ENCODE measurements around the gene TUBGCP5. TPM values are rescaled to one million over a fixed set of nuclear protein-coding genes. Genes with fewer than 3 reads are reported as not detected.

Gene TUBGCP5
- total and polyA plus RNA-seq, 7 donors = 3.0 to 32.3 (median 18.1) TPM

DNA sequence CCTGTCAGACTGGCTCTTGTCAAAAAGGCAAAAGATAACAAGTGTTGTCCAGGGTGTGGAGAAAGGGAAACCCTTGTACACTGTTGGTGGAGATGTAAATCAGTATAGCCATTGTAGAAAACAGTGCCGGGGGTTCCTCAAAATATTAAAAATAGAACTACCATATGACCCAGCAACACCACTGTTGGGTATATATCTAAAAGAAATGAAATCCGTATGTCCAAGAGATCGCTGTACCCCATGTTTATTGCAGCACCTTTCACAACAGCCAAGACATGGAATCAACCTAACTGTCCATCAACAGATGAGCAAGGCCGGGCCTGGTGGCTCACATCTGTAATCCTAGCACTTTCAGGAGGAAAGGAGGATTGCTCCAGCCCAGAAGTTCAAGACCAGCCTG lies 65.4 kb downstream of the TUBGCP5 start:
- TF ChIP-seq EP300 (IDR thresholded peaks at IDR 0.05) (no peak), POLR2AphosphoS5 (IDR thresholded peaks at IDR 0.05) (no peak)
- TF ChIP-seq, protein P1, sequence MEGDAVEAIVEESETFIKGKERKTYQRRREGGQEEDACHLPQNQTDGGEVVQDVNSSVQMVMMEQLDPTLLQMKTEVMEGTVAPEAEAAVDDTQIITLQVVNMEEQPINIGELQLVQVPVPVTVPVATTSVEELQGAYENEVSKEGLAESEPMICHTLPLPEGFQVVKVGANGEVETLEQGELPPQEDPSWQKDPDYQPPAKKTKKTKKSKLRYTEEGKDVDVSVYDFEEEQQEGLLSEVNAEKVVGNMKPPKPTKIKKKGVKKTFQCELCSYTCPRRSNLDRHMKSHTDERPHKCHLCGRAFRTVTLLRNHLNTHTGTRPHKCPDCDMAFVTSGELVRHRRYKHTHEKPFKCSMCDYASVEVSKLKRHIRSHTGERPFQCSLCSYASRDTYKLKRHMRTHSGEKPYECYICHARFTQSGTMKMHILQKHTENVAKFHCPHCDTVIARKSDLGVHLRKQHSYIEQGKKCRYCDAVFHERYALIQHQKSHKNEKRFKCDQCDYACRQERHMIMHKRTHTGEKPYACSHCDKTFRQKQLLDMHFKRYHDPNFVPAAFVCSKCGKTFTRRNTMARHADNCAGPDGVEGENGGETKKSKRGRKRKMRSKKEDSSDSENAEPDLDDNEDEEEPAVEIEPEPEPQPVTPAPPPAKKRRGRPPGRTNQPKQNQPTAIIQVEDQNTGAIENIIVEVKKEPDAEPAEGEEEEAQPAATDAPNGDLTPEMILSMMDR (IDR thresholded peaks at IDR 0.05) = no peak
- Histone ChIP-seq H3K27ac (no peak overlapping the region), H3K4me3 (no peak overlapping the region), H3K36me3 (no peaks in the 10 kb centered on the region), H3K4me1 (peaks cover 0 to 16% (median 9%) of the 10 kb centered on the region in 4 donors), H3K9me3 (no peaks in the 10 kb centered on the region), H3K27me3 (no peaks in the 10 kb centered on the region)
- 87 to 95% methylated on average over 4 of the region's 4 CpGs for WGBS, 2 donors
- DNase-seq = peak; percentile 21
- intact Hi-C loops (cut with DNase I) = loop anchor here (10.0 kb wide), 1 partner anchor 61 kb away; the partner anchor contains the start of gene TUBGCP5

DNA sequence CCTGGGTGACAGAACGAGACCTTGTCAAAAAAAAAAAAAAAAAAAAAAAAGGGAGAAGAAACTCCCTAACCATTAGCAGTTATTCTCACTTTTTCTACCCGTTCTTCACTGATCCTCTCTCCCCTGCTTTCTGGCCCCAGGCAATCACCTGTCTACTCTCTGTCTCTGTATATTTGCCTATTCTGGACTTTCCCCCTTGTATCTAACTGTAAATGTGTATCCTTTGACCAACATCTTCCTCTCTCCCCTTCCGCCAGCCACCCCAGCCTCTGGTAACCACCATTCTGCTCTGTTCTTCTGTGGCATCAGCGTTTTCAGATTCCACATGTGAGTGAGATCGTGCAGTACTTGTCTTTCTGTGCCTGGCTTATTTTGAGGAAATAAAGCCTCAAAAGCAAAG lies 66.1 kb downstream of the TUBGCP5 start:
- 38 to 44% methylated on average over 5 of the region's 5 CpGs for WGBS, 2 donors

DNA sequence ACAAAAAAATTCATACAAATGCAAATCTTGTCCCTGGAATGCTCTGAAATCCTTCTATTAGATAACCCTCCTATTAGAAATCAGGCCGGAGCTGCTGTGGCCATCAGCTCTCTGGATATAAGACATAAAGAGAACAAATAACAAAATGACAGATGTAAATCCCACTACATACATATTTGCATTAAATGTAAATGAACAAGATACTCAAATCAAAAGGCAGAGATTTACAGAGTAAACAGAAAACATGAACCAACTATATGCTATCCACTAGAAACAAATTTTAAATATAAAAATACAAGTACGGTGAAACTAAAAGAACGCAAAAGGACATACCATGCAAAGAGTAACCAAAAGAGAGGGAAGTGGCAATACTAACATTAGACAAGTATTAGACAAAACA lies 69.9 kb downstream of the TUBGCP5 start:
- Histone ChIP-seq H3K9me3 (no peaks in the 10 kb centered on the region), H3K27me3 (no peaks in the 10 kb centered on the region), H3K27ac (no peak overlapping the region), H3K4me3 (no peak overlapping the region), H3K4me1 (peaks cover 0 to 44% (median 21%) of the 10 kb centered on the region in 4 donors), H3K36me3 (no peaks in the 10 kb centered on the region)
- intact Hi-C loops (cut with DNase I) = no loop called here
- TF ChIP-seq POLR2A (IDR thresholded peaks at IDR 0.05) (no peak), EP300 (IDR thresholded peaks at IDR 0.05) (no peak), POLR2AphosphoS5 (IDR thresholded peaks at IDR 0.05) (no peak)
- TF ChIP-seq, protein P1 (IDR thresholded peaks at IDR 0.05) = no peak
- 98% methylated on average over 3 of the region's 3 CpGs for WGBS, 2 donors
- no peak for DNase-seq

More for the DNA sequence above, 66.1 kb downstream of the TUBGCP5 start:
- Histone ChIP-seq H3K27ac (no peak overlapping the region), H3K36me3 (no peaks in the 10 kb centered on the region), H3K4me1 (peaks cover 0 to 16% (median 10%) of the 10 kb centered on the region in 4 donors), H3K4me3 (no peak overlapping the region), H3K9me3 (no peaks in the 10 kb centered on the region), H3K27me3 (no peaks in the 10 kb centered on the region)
- TF ChIP-seq POLR2AphosphoS5 (IDR thresholded peaks at IDR 0.05) = no peak
- no peak for TF ChIP-seq POLR2A (IDR thresholded peaks at IDR 0.05)
- no peak for TF ChIP-seq EP300 (IDR thresholded peaks at IDR 0.05)
- TF ChIP-seq, protein P1 (IDR thresholded peaks at IDR 0.05) = no peak
- peak; percentile 36 for DNase-seq
- intact Hi-C loops (cut with DNase I) = loop anchor here (10.0 kb wide), 1 partner anchor 62 kb away; the partner anchor contains the start of gene TUBGCP5

DNA sequence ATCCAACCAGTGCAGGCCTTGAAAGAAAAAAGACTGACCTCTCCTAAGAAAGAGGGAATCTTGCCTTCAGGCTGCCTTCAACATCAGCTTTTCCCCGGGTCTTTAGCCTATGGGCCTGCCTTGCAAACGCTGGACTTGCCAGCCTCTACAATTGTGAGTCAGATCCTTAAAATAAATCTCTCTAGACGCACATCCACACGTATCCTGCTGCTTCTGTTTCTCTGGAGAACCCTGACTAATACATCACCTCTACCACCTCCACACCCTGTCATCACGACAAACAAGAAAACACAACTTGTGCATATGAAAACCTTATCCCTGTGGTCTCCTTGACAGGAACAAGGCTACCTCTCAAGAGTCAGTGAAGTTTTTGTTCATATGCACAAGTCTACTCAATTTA lies 71.0 kb downstream of the TUBGCP5 start:
- no peaks in the 10 kb centered on the region for H3K36me3 ChIP-seq
- DNase-seq = peak; percentile 29
- intact Hi-C loops (cut with DNase I) = no loop called here
- no peaks in the 10 kb centered on the region for H3K9me3 ChIP-seq
- WGBS, 2 donors = 68 to 78% methylated on average over 5 of the region's 5 CpGs
- peaks cover 0 to 52% (median 32%) of the 10 kb centered on the region in 4 donors for H3K4me1 ChIP-seq
- peak overlapping the region in 1 of 4 donors; percentile 54 for H3K27ac ChIP-seq
- H3K27me3 ChIP-seq = no peaks in the 10 kb centered on the region
- H3K4me3 ChIP-seq = no peak overlapping the region
- no peak for TF ChIP-seq EP300 (IDR thresholded peaks at IDR 0.05)
- TF ChIP-seq POLR2A (IDR thresholded peaks at IDR 0.05) = no peak
- no peak for TF ChIP-seq POLR2AphosphoS5 (IDR thresholded peaks at IDR 0.05)
- TF ChIP-seq, protein P1 (IDR thresholded peaks at IDR 0.05) = no peak

Data from sigmoid colon (tissue), 7 donors.